Suprapubic skin (tissue), 4 donors: ENCODE results near the gene TBC1D32. TPM values are rescaled to one million over a fixed set of nuclear protein-coding genes. Genes with fewer than 3 reads are reported as not detected.

Experiments
- DNase-seq, 2 donors: peaks; one replicate each; pipeline ENCODE4 v3.0.0-alpha.2; 2019; ENCODE audit warnings: low spot score in 2 of 2
- H3K27ac ChIP-seq: fragments of 200-600 bp; sonication (generic); one replicate; pipeline ENCODE4 v1.5.1; 2019
- H3K27me3 ChIP-seq: fragments of 200-600 bp; sonication (generic); one replicate; pipeline ENCODE4 v1.5.1; 2019
- H3K36me3 ChIP-seq: fragments of 200-600 bp; sonication (generic); one replicate; pipeline ENCODE4 v1.5.1; 2019
- H3K4me1 ChIP-seq: fragments of 200-600 bp; sonication (generic); one replicate; pipeline ENCODE4 v1.5.1; 2019
- H3K4me3 ChIP-seq: fragments of 200-600 bp; sonication (generic); one replicate; pipeline ENCODE4 v1.5.1; 2019; ENCODE audit warnings: mild to moderate bottlenecking
- H3K9me3 ChIP-seq: fragments of 200-600 bp; sonication (generic); one replicate; pipeline ENCODE4 v1.5.1; 2019
- CTCF ChIP-seq, 2 donors: fragments of 200-600 bp in 1 of 2; fragments of 450-650 bp in 1 of 2; sonication (generic) in 1 of 2; IDR thresholded peaks; one replicate each; pipeline ENCODE4 v1.5.1; 2016 to 2019; ENCODE audit warnings: antibody characterized with exemption in 2 of 2, mild to moderate bottlenecking in 1 of 2, moderate library complexity in 1 of 2
- EP300 ChIP-seq: sonication (generic); formaldehyde crosslinking; IDR thresholded peaks from one replicate; pipeline ENCODE4 v1.6.1; 2017; ENCODE audit warnings: antibody characterized with exemption
- POLR2A ChIP-seq, 2 donors: fragments of 450-650 bp; IDR thresholded peaks; one replicate each; pipeline ENCODE4 v1.6.1; 2017; ENCODE audit warnings: antibody characterized with exemption in 2 of 2, mild to moderate bottlenecking in 2 of 2, moderate library complexity in 2 of 2
- POLR2AphosphoS5 ChIP-seq, 3 donors: sonication (generic); formaldehyde crosslinking; IDR thresholded peaks; one replicate each; pipeline ENCODE4 v1.6.1; 2017; ENCODE audit warnings: antibody characterized with exemption in 3 of 3
- WGBS: methylation state at CpG from one replicate; pipeline ENCODE4 v1.1.5; 2018; 5-methylcytosine and 5-hydroxymethylcytosine counted together
- total RNA-seq, 4 donors: library from RNA; depleted of rRNA; stranded (reverse); fragments of >200 nt; gene quantifications; one replicate each; pipeline ENCODE4 v1.1.0, GENCODE V29; 2016

TBC1D32 gene
- total RNA-seq, 4 donors from 2014 or later, result 9.1 to 30.6 (median 14.1) TPM

- Histone ChIP-seq H3K4me1 (no peaks in the 10 kb centered on the region), H3K4me3 (no peak overlapping the region), H3K9me3 (no peaks in the 10 kb centered on the region), H3K36me3 (no peaks in the 10 kb centered on the region), H3K27ac (no peak overlapping the region), H3K27me3 (no peaks in the 10 kb centered on the region)
- no peak for DNase-seq
- TF ChIP-seq EP300 (no peak), CTCF (IDR thresholded peaks at IDR 0.05) (no peak), POLR2AphosphoS5 (IDR thresholded peaks at IDR 0.05) (no peak), POLR2A (IDR thresholded peaks at IDR 0.05) (no peak)
- 32% methylated on average over 1 of the region's 1 CpG for WGBS
These were observed 15.3 kb upstream of the TBC1D32 start for GRCh38 chr6:121349596-121349995.

GRCh38 chr6:121347484-121347883 is 13.2 kb upstream of the TBC1D32 start:
- Histone ChIP-seq H3K27ac (no peak overlapping the region), H3K4me1 (no peaks in the 10 kb centered on the region), H3K4me3 (no peak overlapping the region), H3K27me3 (no peaks in the 10 kb centered on the region), H3K36me3 (no peaks in the 10 kb centered on the region), H3K9me3 (no peaks in the 10 kb centered on the region)
- WGBS, result 76% methylated on average over 3 of the region's 3 CpGs
- no peak for DNase-seq
- TF ChIP-seq EP300, result no peak
- no peak for TF ChIP-seq POLR2A (IDR thresholded peaks at IDR 0.05)
- no peak for TF ChIP-seq POLR2AphosphoS5 (IDR thresholded peaks at IDR 0.05)
- TF ChIP-seq CTCF (IDR thresholded peaks at IDR 0.05), result no peak

- Histone ChIP-seq H3K4me1 (no peaks in the 10 kb centered on the region), H3K27ac (no peak overlapping the region), H3K27me3 (no peaks in the 10 kb centered on the region), H3K9me3 (no peaks in the 10 kb centered on the region), H3K36me3 (no peaks in the 10 kb centered on the region), H3K4me3 (no peak overlapping the region)
- no peak for DNase-seq
- 87% methylated on average over 2 of the region's 2 CpGs for WGBS
- no peak for TF ChIP-seq CTCF (IDR thresholded peaks at IDR 0.05)
- TF ChIP-seq POLR2A (IDR thresholded peaks at IDR 0.05), result no peak
- TF ChIP-seq EP300, result no peak
- no peak for TF ChIP-seq POLR2AphosphoS5 (IDR thresholded peaks at IDR 0.05)
These were observed 10.3 kb upstream of the TBC1D32 start for GRCh38 chr6:121344539-121344938.

GRCh38 chr6:121339639-121340226 is 5.5 kb upstream of the TBC1D32 start:
- TF ChIP-seq POLR2A (IDR thresholded peaks at IDR 0.05) (no peak), EP300 (no peak), CTCF (IDR thresholded peaks at IDR 0.05) (no peak), POLR2AphosphoS5 (IDR thresholded peaks at IDR 0.05) (no peak)
- H3K27me3 ChIP-seq, result no peaks in the 10 kb centered on the region
- H3K27ac ChIP-seq, result no peak overlapping the region
- no peaks in the 10 kb centered on the region for H3K36me3 ChIP-seq
- H3K4me3 ChIP-seq, result no peak overlapping the region
- no peaks in the 10 kb centered on the region for H3K9me3 ChIP-seq
- peaks cover 5% of the 10 kb centered on the region for H3K4me1 ChIP-seq
- no peak for DNase-seq
- WGBS, result 93% methylated on average over 12 of the region's 12 CpGs

GRCh38 chr6:121338956-121339355 is 4.7 kb upstream of the TBC1D32 start:
- 43% methylated on average over 2 of the region's 2 CpGs for WGBS
- DNase-seq, result no peak

More at GRCh38 chr6:121338956-121339355, 4.7 kb upstream of the TBC1D32 start:
- no peak overlapping the region for H3K27ac ChIP-seq
- H3K9me3 ChIP-seq, result no peaks in the 10 kb centered on the region
- H3K27me3 ChIP-seq, result no peaks in the 10 kb centered on the region
- TF ChIP-seq POLR2AphosphoS5 (IDR thresholded peaks at IDR 0.05) (no peak), POLR2A (IDR thresholded peaks at IDR 0.05) (no peak), EP300 (no peak), CTCF (IDR thresholded peaks at IDR 0.05) (no peak)
- no peak overlapping the region for H3K4me3 ChIP-seq
- H3K4me1 ChIP-seq, result peaks cover 8% of the 10 kb centered on the region
- no peaks in the 10 kb centered on the region for H3K36me3 ChIP-seq
